Pancreas (tissue), 10 donors: ENCODE data around the gene WWC2. TPM values are rescaled to one million over a fixed set of nuclear protein-coding genes. Genes with fewer than 3 reads are reported as not detected.

Experiments used
- ATAC-seq, 4 donors: fragments of 200-7000 bp; cut with Tn5 transposase; one replicate each; pipeline versions ENCODE4 v1.8.0 to v1.9.1; 2020; ENCODE audit warnings: mild to moderate bottlenecking in 4 of 4, moderate library complexity in 4 of 4
- DNase-seq, 6 donors: peaks; one replicate each; pipeline ENCODE4 v3.0.0-alpha.2; 2020
- FAIRE-seq: peaks from 2 replicates; lab custom pipeline; 2012; peaks lifted over from hg19 to GRCh38; lab: Jason Lieb, UNC
- H3K27ac ChIP-seq, 4 donors: fragments of 200-600 bp; sonication (generic); 1 replicate in 3 of 4; 2 replicates in 1 of 4; pipeline versions ENCODE4 v1.5.0 to v1.8.0; 2020
- H3K27me3 ChIP-seq, 4 donors: fragments of 200-600 bp; one replicate each; pipeline ENCODE4 v1.8.0; 2021
- H3K36me3 ChIP-seq, 3 donors: fragments of 200-600 bp; sonication (generic) in 1 of 3; one replicate each; pipeline versions ENCODE4 v1.5.0 to v1.8.0; 2020 to 2021
- H3K4me1 ChIP-seq, 3 donors: fragments of 200-600 bp; one replicate each; pipeline ENCODE4 v1.8.0; 2021
- H3K4me3 ChIP-seq, 4 donors: fragments of 200-600 bp; sonication (generic) in 2 of 4; one replicate each; pipeline versions ENCODE4 v1.5.0 to v1.8.0; 2020 to 2021
- H3K9me3 ChIP-seq, 4 donors: fragments of 200-600 bp; one replicate each; pipeline ENCODE4 v1.8.0; 2021
- WGBS, 2 donors: extraction: QIAGEN DNeasy Blood & Tissue Kit; methylation state at CpG; one replicate each; pipeline ENCODE4 v1.1.7; 2013; 5-methylcytosine and 5-hydroxymethylcytosine counted together
- intact Hi-C, 3 donors: fragments of 100-400 bp; cut with DNase I; formaldehyde crosslinking; loops; one replicate each; pipeline versions ENCODE4 v1.11.1 to v1.14.2; 2022
- polyA plus RNA-seq, 2 donors: library from polyadenylated mRNA; stranded (reverse); fragments of 200-250 nt; gene quantifications; one replicate each; pipeline ENCODE4 v1.2.3, GENCODE V29; 2013
- total RNA-seq, 6 donors: library from RNA; stranded (reverse); fragmentation: NEBNext Ultra II Directional in 4 of 6; extraction: Animal tissue kit (Norgen Biotek cat#: 25700) in 4 of 6; gene quantifications; one replicate each; pipeline versions ENCODE4 v1.2.1 to v1.2.4, GENCODE V29; 2021 to 2023
- TF ChIP-seq, protein P1 (sequence below), 4 donors: fragments of 200-600 bp; sonication (generic) in 3 of 4; IDR thresholded peaks; one replicate each; pipeline versions ENCODE4 v1.5.0 to v1.8.0; 2021; ENCODE audit warnings: antibody characterized with exemption in 4 of 4
- donor health status: healthy with polysubstance abuse.
- donor health status: DM: no; HTN: no; CAD: no; lungs with moderate emphysema.
- donor health status: DM: no; HTN: no; CAD: no.
- donor health status: control.
- donor health status: control.
- donor health status: Bipolar disorder and iron deficiency.
- donor health status: DM: yes; HTN: yes; CAD: no.
- donor health status: DM: no; HTN: no; CAD: no.
- donor health status: DM: no; HTN: no; CAD: no.
- donor health status: DM: yes; HTN: yes; CAD: no.

The WWC2 gene
- total and polyA plus RNA-seq, 8 donors: 4.4 to 27.5 (median 16.9) TPM

DNA sequence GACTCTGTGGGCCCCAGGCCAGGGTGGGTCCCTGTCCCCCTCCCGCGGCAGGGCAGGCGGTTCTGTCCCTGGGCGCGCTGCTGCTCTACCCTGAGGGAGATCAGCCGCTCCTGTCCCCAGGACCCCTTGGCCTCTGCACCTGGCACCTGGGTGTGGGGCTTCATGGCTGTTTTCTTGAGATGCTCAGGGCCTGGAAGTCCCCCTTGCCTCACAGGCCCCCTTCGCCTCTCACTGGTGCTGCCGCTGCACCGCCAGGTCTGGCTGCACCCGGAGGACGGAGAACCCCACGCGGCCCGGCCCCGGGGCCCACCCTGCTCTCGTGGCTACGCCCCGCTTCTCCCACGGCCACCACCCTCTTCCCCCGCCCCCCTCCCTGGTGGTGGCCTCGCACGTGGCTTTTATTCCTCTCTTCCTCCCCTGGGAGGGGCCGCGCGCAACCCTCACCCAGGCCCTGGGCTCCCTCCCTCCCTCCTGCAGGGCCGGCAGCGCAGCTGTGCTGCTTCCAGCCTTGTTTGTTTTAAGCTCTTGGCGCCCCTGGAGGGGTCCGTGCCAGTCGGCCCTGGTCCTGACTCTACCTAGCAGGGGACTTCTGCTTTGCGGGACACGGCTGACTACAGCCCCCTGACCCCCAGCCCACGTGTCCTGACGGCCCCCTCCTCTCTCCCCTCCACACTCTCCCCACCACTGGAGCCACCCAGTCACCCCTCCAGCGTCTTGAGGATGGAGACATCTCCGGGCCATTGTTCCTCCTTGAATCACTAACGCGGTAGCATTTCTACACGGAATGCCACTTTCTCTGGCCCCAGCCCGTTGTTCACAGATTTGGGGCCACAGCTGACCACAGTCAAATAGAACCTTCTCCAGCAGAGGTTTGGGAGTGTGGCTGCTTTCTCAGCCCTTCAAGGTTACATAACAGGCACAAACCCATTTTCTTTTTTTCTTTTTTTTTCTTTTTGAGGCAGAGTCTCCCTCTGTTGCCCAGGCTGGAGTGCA, 243.8 kb downstream of the WWC2 start:
- no peaks in the 10 kb centered on the region for H3K4me1 ChIP-seq
- DNase-seq (peak in 5 of 6 donors; percentile 19 to 67 (median 29)), ATAC-seq (peak; percentile 53 to 88 (median 69)), FAIRE-seq (no peak)
- TF ChIP-seq, protein P1, sequence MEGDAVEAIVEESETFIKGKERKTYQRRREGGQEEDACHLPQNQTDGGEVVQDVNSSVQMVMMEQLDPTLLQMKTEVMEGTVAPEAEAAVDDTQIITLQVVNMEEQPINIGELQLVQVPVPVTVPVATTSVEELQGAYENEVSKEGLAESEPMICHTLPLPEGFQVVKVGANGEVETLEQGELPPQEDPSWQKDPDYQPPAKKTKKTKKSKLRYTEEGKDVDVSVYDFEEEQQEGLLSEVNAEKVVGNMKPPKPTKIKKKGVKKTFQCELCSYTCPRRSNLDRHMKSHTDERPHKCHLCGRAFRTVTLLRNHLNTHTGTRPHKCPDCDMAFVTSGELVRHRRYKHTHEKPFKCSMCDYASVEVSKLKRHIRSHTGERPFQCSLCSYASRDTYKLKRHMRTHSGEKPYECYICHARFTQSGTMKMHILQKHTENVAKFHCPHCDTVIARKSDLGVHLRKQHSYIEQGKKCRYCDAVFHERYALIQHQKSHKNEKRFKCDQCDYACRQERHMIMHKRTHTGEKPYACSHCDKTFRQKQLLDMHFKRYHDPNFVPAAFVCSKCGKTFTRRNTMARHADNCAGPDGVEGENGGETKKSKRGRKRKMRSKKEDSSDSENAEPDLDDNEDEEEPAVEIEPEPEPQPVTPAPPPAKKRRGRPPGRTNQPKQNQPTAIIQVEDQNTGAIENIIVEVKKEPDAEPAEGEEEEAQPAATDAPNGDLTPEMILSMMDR (IDR thresholded peaks at IDR 0.05): no peak
- H3K27me3 ChIP-seq: no peaks in the 10 kb centered on the region
- no peak overlapping the region for H3K4me3 ChIP-seq
- intact Hi-C loops: no loop called here
- no peaks in the 10 kb centered on the region for H3K36me3 ChIP-seq
- no peak overlapping the region for H3K27ac ChIP-seq
- H3K9me3 ChIP-seq: no peaks in the 10 kb centered on the region
- 27 to 29% methylated on average over 39 to 40 of the region's 40 CpGs for WGBS, 2 donors

DNA sequence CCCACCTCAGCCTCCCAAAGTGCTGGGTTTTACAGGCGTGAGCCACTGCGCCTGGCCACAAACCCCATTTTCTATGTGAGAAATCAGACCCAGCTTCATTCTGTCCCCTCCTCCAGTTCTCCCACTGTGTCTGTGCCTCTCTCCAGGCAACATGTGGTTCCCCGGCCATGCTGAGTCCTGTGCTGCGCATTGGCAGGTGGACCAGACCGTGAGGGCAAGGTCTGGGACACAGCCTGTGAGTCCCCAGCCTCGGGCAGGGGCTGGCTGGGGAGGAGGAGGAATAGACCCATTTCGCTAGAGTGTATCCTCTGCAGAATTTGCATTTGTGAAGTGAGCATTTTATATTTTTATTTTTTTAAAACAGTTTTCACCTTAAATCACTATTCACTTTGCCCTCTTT, 244.7 kb downstream of the WWC2 start:
- intact Hi-C loops: no loop called here
- DNase-seq (no peak), FAIRE-seq (no peak), ATAC-seq (no peak)
- Histone ChIP-seq H3K36me3 (no peaks in the 10 kb centered on the region), H3K4me3 (no peak overlapping the region), H3K9me3 (no peaks in the 10 kb centered on the region), H3K4me1 (no peaks in the 10 kb centered on the region), H3K27me3 (no peaks in the 10 kb centered on the region), H3K27ac (no peak overlapping the region)
- TF ChIP-seq, protein P1 (IDR thresholded peaks at IDR 0.05): no peak
- WGBS, 2 donors: 93 to 98% methylated on average over 7 of the region's 7 CpGs

DNA sequence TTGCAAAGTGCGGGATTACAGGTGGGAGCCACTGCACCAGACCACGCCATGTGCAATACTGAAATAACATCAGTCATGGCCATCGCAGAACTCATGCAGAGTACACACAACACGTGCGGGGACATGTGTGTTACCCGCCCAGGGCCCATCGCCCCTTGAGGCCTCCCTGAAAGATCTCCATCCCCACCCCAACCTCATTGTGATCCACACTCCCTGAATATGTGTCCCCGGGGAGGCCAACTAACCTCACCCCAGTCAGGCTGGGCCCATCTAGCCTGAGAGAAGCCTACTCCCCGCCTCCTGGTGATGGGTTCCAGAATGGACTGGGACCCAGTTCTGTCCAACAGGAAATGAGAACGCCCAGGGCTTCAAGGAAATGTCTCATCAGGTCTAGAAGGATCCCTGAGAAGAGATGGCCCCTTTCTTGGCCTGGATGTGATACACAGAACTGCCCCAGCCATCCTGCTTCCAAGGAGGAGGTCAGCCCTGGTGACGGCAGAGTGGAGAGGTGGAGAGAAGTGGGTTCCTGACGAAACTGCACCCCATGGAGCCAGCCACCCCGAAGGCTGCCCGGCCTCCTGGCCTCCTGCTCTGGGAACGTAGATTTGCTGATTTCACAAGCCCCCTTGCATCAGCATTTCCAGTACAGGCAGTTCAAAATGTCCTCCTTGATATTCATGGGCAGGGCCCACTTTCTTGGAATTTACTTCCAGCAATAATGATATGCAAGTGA, 245.6 kb downstream of the WWC2 start:
- FAIRE-seq (no peak), ATAC-seq (no peak), DNase-seq (no peak)
- Histone ChIP-seq H3K4me3 (no peak overlapping the region), H3K9me3 (no peaks in the 10 kb centered on the region), H3K4me1 (no peaks in the 10 kb centered on the region), H3K27me3 (no peaks in the 10 kb centered on the region), H3K36me3 (no peaks in the 10 kb centered on the region), H3K27ac (no peak overlapping the region)
- TF ChIP-seq, protein P1 (IDR thresholded peaks at IDR 0.05): no peak
- WGBS, 2 donors: 89 to 91% methylated on average over 15 of the region's 15 CpGs
- intact Hi-C loops: no loop called here

DNA sequence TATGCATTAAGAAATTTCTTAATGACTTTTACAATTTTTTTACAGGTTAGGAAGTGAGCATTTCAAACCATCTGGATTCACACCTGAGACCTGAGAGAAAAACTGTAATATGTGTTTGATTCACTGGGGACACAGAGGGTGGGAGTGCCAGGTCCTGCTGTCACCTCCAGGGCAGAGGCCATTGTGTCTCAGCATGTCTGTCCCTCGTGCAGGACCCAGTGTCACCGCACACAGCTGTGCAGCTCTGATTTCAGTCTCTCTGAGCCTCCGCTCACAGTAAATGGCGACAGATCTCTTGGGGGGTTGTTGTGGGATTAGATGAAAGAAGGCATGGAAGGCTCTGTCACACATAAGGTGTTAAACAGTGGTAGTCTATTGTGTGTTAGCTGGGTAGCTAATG, 246.2 kb downstream of the WWC2 start:
- FAIRE-seq: no peak

More for the DNA sequence above, 246.2 kb downstream of the WWC2 start:
- no peaks in the 10 kb centered on the region for H3K4me1 ChIP-seq
- intact Hi-C loops: no loop called here
- WGBS, 2 donors: 90% methylated on average over 4 of the region's 4 CpGs
- ATAC-seq (no peak), DNase-seq (no peak)
- H3K27ac ChIP-seq: no peak overlapping the region
- no peaks in the 10 kb centered on the region for H3K27me3 ChIP-seq
- H3K36me3 ChIP-seq: no peaks in the 10 kb centered on the region
- no peaks in the 10 kb centered on the region for H3K9me3 ChIP-seq
- TF ChIP-seq, protein P1 (IDR thresholded peaks at IDR 0.05): no peak
- H3K4me3 ChIP-seq: no peak overlapping the region
